Coronary artery (tissue), 2 donors: ENCODE data around the gene RYR3.

Experiments used
- DNase-seq: peaks from one replicate; pipeline ENCODE4 v3.0.0-alpha.2; 2017; ENCODE audit warnings: low spot score
- H3K27ac ChIP-seq, 2 donors: fragments of 200-600 bp; sonication (generic); one replicate each; pipeline ENCODE4 v1.5.1; 2016 to 2019
- H3K4me3 ChIP-seq: fragments of 200-600 bp; sonication (generic); 2 replicates; pipeline ENCODE4 v1.5.1; 2016; ENCODE audit warnings: mild to moderate bottlenecking, moderate library complexity
- CTCF ChIP-seq: fragments of 200-600 bp; sonication (generic); IDR thresholded peaks from one replicate; pipeline ENCODE4 v1.5.1; 2019; ENCODE audit warnings: antibody characterized with exemption

Gene RYR3

DNA sequence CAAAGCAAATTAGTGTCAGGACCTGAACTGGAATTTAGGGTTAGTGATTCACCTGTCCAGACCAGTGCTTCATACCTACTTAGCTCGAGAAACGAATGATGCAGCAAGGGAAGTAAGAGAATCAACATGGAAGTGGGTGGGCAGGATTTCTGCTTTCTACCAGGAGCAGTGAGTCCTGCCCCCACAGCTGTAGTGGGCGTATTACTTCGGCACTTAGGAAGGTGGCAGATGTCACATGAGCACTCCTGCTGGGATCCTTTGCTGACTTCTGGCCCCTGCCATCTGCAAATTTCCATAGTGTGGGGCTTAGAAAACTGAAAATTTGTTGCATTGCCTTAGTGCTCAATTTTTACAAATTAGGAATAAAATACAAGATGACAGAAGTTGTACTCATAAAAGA, 31.2 kb downstream of the RYR3 start:
- Histone ChIP-seq H3K27ac (no peak overlapping the region), H3K4me3 (no peak overlapping the region)
- DNase-seq = no peak
- TF ChIP-seq CTCF = no peak

DNA sequence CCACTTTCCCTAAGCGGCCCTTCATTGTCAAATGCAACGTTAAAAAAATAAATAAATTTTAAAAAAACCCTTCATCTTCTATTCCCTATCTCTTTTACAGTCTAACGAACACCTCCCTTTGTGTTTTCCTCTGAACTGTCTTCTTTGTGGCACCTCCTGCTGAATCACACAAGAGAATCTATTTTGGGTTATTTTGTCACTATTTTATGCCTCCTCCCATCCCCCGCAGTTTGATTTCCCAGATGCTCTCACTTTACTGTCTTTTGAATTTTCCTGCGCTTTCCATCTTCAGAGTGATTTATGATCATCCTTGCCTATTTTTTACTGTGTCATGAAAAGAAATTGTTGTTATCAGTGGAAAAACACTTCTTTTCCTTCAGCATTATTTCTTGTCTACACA, 32.5 kb downstream of the RYR3 start:
- no peak overlapping the region for H3K4me3 ChIP-seq
- TF ChIP-seq CTCF = no peak
- DNase-seq = no peak
- no peak overlapping the region for H3K27ac ChIP-seq

- Histone ChIP-seq H3K4me3 (no peak overlapping the region), H3K27ac (no peak overlapping the region)
- TF ChIP-seq CTCF = no peak
- DNase-seq = no peak
Measured at GRCh38 chr15:33344111-33344510, 33.3 kb downstream of the RYR3 start.

GRCh38 chr15:33344530-33344929, 33.8 kb downstream of the RYR3 start:
- no peak for DNase-seq
- TF ChIP-seq CTCF = no peak
- no peak overlapping the region for H3K27ac ChIP-seq
- no peak overlapping the region for H3K4me3 ChIP-seq

GRCh38 chr15:33354411-33354810, 43.6 kb downstream of the RYR3 start:
- no peak overlapping the region for H3K27ac ChIP-seq
- no peak overlapping the region for H3K4me3 ChIP-seq
- no peak for DNase-seq
- TF ChIP-seq CTCF = no peak

DNA sequence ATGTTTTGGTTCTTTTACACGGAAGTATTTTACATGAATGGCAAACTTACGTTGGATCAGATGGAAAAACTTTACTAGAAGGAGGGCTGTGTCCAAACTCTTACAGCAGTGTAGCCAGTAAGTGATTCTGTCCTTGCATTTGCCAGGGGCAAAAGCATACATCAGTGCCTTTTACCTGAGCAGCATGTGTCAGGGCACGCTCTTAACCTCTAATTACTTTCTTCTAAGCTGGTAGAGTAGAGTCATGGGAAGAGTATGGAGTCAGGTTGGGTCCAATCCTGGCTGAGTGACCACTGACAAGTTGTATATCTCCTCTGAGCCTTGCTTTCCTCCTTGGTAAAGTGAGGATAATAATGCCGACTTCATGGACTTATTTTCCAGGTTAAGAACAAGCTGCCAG, 47.1 kb downstream of the RYR3 start:
- no peak for TF ChIP-seq CTCF
- Histone ChIP-seq H3K4me3 (no peak overlapping the region), H3K27ac (no peak overlapping the region)
- no peak for DNase-seq

DNA sequence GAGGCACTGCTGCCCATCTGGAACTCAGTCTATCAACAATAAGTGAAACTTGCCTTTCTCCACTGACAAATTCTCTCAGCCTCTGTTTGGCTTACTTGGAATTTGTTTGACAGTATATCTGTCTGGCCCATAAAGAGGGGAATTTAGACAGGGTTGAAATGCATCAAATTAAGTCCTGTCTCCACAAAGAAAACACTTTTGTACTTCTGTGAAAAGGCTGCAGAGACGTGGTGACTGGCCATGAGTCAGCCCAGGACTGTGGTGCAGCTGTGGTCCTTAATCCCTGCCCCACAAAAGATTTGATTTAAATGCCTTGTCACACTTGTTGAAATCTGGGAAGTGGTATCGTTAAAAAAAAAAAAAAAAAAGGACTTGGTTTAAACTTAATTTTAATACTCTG, 47.5 kb downstream of the RYR3 start:
- H3K27ac ChIP-seq = no peak overlapping the region
- H3K4me3 ChIP-seq = no peak overlapping the region
- TF ChIP-seq CTCF = no peak
- no peak for DNase-seq
